ACC112 (cell line): ENCODE measurements around the gene AACS.
A peak's percentile ranks its signal among the peaks of the same experiment; 100 is the strongest.
"Not testable (repeated sequence)": the region's sequence is repeated elsewhere in the genome, so short reads cannot be mapped to it uniquely, and the experiment has no call there.

Experiments used
- H2AFZ ChIP-seq: fragments of 200-600 bp; sonication (generic); one replicate; pipeline ENCODE4 v1.6.0; 2017; ENCODE audit warnings: antibody characterized with exemption, low read length; ENCODE audit not compliant: unreplicated experiment
- H3K27ac ChIP-seq: fragments of 200-600 bp; sonication (generic); 2 replicates; pipeline ENCODE4 v1.5.1; 2014; ENCODE audit warnings: low read depth, mild to moderate bottlenecking, antibody characterized with exemption, low read length, moderate library complexity
- H3K27me3 ChIP-seq: fragments of 200-600 bp; sonication (generic); 2 replicates; pipeline ENCODE4 v1.6.1; 2014; ENCODE audit warnings: mild to moderate bottlenecking, antibody characterized with exemption, low read length, moderate library complexity, mixed read lengths; ENCODE audit not compliant: insufficient read depth
- H3K36me3 ChIP-seq: fragments of 200-600 bp; sonication (generic); 2 replicates; pipeline ENCODE4 v1.6.1; 2016; ENCODE audit warnings: mild to moderate bottlenecking, antibody characterized with exemption, low read length, moderate library complexity, mixed read lengths; ENCODE audit not compliant: insufficient read depth
- H3K4me1 ChIP-seq: fragments of 200-600 bp; sonication (generic); one replicate; pipeline ENCODE4 v1.6.1; 2016; ENCODE audit warnings: low read length, mixed read lengths; ENCODE audit not compliant: insufficient read depth, unreplicated experiment, control insufficient read depth
- H3K4me3 ChIP-seq: fragments of 200-600 bp; sonication (generic); 2 replicates; pipeline ENCODE4 v1.5.1; 2014; ENCODE audit warnings: mild to moderate bottlenecking, low read depth, low read length
- H3K79me2 ChIP-seq: fragments of 200-600 bp; sonication (generic); one replicate; pipeline ENCODE4 v1.6.0; 2016; ENCODE audit warnings: low read length; ENCODE audit not compliant: control insufficient read depth, unreplicated experiment, insufficient read depth

AACS gene

DNA sequence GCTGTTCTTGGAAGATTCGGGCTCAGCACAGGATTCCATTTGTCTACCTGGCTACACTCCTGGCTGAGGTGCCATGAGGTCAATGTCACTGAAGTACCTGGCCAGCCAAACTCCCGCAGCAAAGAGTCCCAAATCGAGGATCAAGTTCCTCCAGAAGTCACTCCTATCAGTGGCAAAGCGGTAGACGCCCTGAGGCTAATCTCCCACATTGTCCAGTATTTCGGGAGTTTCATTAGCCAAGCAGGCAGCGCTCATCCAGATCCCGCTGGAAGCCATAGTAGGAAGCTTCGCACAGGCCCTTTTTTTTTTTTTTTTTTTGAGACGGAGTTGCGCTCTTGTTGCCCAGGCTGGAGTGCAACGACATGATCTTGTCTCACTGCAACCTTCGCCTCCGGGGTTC lies 8.9 kb upstream of the AACS start:
- Histone ChIP-seq H2AFZ (no peak overlapping the region), H3K79me2 (no peaks in the 10 kb centered on the region), H3K27ac (no peak overlapping the region), H3K36me3 (no peaks in the 10 kb centered on the region), H3K4me3 (no peak overlapping the region; the same call in 1 of the 2 replicates), H3K4me1 (no peaks in the 10 kb centered on the region), H3K27me3 (no peaks in the 10 kb centered on the region)

DNA sequence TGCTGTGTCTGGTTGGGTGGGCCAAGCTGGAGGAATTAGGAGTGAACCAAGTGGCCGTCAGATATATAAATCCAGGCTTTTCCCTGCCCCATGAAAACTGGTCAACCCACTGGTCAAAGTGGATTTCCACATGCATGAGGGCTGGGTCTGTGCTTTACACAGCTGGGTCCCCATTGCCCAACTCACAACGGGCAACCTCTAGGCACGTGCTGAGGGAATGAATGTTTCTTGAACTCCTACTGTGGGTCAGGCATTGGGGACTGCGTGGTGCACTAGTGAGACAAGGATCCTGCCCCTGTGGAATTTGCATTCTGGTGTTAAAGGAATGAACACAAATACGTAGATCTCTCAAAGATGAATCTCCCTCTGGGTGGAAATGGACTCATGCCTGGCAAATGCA lies 7.5 kb upstream of the AACS start:
- Histone ChIP-seq H3K27ac (no peak overlapping the region), H3K27me3 (no peaks in the 10 kb centered on the region), H3K79me2 (no peaks in the 10 kb centered on the region), H3K4me3 (no peak overlapping the region), H3K4me1 (no peaks in the 10 kb centered on the region), H2AFZ (no peak overlapping the region), H3K36me3 (no peaks in the 10 kb centered on the region)

DNA sequence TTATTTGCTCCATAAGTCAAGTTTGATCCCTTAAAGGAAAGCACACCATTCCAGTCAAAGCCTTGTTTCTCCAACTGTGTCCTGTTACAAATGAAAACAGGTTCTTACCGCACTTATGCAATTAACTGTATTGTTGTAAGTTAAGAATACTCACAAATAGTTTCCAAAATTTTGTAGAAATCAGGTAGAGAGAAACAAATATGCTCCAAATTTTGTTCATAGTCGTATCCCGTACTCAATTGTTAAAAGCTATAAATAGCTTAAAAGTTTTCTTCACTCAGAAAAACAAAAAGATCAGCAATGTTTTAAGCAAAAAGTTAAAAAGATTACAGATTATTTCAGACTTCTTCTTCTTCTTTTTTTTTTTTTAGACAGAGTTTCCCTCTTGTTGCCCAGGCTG lies 4.0 kb upstream of the AACS start:
- peaks cover 10% of the 10 kb centered on the region for H3K79me2 ChIP-seq
- no peak overlapping the region for H3K27ac ChIP-seq
- H3K4me3 ChIP-seq, result no peak overlapping the region
- H2AFZ ChIP-seq, result no peak overlapping the region
- H3K27me3 ChIP-seq, result no peaks in the 10 kb centered on the region
- no peaks in the 10 kb centered on the region for H3K36me3 ChIP-seq
- peaks cover 4% of the 10 kb centered on the region for H3K4me1 ChIP-seq

DNA sequence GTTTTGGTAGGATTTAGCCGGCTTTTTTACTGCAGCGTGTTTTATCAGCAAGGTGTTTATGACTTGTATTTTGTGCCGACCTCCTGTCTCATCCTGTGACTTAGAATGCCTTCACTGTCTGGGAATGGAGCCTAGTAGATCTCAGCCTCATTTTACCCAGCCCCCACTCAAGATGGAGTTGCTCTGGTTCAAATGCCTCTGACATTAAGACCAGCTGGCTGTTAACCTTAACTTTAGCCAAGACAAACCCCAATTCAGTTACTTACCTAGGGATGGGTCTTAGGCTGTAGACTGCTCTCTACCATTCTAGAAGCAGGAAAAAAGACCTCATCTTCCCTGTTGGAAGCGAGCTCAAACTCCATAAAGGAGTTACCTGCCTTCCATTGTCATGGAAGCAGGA lies 1.7 kb upstream of the AACS start:
- not testable (repeated sequence) for H3K36me3 ChIP-seq, H3K4me1 ChIP-seq, H2AFZ ChIP-seq, H3K27me3 ChIP-seq, H3K4me3 ChIP-seq, H3K27ac ChIP-seq
- peaks cover 16% of the 10 kb centered on the region for H3K79me2 ChIP-seq

DNA sequence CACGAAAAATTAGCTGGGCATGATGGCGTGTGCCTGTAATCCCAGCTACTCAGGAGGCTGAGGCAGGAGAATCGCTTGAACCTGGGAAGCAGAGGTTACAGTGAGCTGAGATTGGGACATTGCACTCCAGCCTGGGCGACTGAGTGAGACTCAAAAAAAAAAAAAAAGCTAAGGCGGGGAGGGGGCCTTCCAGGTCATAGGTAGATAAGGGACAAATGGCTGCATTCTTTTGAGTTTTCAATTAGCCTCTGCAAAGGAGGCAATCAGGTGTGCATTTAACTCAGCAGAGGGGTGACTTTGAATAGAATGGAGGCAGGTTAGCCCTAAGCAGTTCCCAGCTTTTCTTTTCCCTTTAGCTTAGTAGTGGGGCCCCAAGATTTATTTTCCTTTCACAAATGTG lies 743 bp upstream of the AACS start:
- peak overlapping the region; percentile 99 for H3K4me3 ChIP-seq
- no peaks in the 10 kb centered on the region for H3K27me3 ChIP-seq
- H3K4me1 ChIP-seq, result peaks cover 5% of the 10 kb centered on the region
- peaks cover 19% of the 10 kb centered on the region for H3K79me2 ChIP-seq
- peak overlapping the region; percentile 100 for H2AFZ ChIP-seq
- no peak overlapping the region for H3K27ac ChIP-seq
- H3K36me3 ChIP-seq, result no peaks in the 10 kb centered on the region

DNA sequence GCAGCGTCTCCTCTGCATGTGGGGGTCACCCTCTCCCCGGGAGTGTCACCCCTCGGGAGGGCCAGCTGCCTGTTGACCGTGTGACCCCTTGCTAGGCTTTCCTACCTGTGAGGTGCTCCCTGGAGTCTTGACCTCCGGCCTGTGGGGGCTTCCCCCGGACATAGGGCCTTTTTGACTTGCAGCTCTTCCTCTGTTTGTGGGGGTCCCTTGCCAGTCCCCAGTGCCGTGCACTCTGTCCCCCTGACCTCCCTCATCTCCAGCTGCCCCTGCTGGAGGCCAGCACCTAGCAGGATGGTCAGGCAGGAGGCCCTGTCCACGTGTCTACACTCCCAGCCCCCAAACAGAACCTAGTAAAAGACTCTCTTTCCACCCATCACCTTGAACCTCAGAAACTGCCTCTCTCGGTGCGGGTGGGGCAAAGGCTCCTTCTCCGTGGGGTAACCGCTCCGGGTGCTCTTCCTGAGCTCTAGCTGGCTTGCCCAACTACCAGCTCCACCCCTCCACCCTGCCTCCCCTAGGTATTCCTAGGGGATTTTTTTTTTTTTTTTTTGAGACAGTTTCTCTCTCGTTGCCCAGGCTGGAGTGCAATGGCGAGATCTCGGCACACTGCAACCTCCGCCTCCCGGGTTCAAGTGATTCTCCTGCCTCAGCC lies 810 bp downstream of the AACS start:
- Histone ChIP-seq H2AFZ (no peak overlapping the region), H3K27me3 (no peaks in the 10 kb centered on the region), H3K4me1 (peaks cover 5% of the 10 kb centered on the region), H3K36me3 (no peaks in the 10 kb centered on the region), H3K27ac (no peak overlapping the region), H3K4me3 (peak overlapping the region; percentile 99), H3K79me2 (peaks cover 19% of the 10 kb centered on the region)

DNA sequence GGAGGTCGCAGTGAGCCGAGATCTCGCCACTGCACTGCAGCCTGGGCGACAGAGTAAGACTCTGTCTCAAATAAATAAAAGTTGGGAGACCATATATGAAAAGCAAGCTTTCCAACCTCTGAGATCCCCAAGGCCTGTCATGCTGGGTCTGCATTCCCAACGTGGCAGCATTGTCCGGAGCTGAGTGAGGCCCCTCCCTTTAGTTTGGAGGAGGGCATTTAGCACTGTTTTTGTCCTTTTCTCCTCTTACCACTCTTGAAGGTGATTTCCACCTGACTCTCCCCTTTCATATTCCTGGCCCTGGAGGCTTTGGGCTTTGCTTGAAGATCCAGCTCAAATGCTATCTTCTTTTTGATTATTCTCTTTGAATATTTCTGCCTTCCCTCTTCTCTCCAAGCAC lies 3.2 kb downstream of the AACS start:
- Histone ChIP-seq H3K27me3 (no peaks in the 10 kb centered on the region), H3K4me1 (peaks cover 5% of the 10 kb centered on the region), H3K4me3 (no peak overlapping the region), H3K27ac (no peak overlapping the region), H3K36me3 (no peaks in the 10 kb centered on the region), H2AFZ (no peak overlapping the region), H3K79me2 (peaks cover 26% of the 10 kb centered on the region)

DNA sequence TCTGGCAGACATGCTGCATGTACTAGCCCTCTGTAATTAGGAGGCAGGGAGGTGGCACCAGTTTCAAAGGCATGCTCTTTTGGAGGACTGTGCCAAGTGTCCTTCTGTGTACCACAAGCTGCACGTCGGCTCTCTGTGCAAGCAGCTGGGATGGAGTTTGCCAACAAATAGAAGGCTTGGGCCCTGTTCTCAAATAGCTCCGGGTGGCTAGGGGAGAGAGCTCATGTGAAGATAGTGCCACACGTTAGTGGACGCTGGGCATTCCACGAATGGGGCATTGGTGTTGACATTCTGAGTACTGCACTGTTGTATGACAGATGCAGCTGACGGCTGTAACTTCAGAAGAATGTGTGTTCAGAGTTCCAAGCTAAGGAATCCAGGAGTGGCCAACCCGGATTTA lies 4.4 kb downstream of the AACS start:
- Histone ChIP-seq H3K4me3 (no peak overlapping the region), H3K79me2 (peaks cover 26% of the 10 kb centered on the region), H3K36me3 (0 out of 2 replicates have a peak, but pooled peaks cover 3% of the 10 kb centered on the region), H2AFZ (no peak overlapping the region), H3K27ac (no peak overlapping the region), H3K27me3 (no peaks in the 10 kb centered on the region), H3K4me1 (peaks cover 5% of the 10 kb centered on the region)

DNA sequence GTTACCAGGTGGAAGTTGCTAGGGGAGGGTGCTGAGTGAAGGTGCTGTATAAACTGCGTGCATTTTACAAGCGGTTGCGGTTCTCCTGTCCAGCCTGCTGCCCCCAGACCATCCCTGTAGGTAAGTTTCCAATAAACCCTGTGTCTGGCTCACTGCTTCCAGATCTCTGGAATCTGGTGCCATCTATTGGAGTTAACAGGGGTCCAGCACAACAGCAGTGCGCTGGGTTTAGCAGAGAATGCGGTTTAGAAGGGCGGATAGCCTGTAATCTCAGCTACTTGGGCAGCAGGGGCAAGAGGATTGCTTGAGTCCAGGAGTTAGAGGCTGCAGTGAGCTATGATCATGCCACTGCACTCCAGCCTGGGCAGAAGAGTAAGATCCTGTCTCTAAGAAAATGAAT lies 4.9 kb downstream of the AACS start:
- Histone ChIP-seq H2AFZ (no peak overlapping the region), H3K36me3 (0 out of 2 replicates have a peak, but pooled peaks cover 3% of the 10 kb centered on the region), H3K27me3 (no peaks in the 10 kb centered on the region), H3K27ac (no peak overlapping the region), H3K4me1 (peaks cover 5% of the 10 kb centered on the region), H3K79me2 (peaks cover 26% of the 10 kb centered on the region), H3K4me3 (no peak overlapping the region)

DNA sequence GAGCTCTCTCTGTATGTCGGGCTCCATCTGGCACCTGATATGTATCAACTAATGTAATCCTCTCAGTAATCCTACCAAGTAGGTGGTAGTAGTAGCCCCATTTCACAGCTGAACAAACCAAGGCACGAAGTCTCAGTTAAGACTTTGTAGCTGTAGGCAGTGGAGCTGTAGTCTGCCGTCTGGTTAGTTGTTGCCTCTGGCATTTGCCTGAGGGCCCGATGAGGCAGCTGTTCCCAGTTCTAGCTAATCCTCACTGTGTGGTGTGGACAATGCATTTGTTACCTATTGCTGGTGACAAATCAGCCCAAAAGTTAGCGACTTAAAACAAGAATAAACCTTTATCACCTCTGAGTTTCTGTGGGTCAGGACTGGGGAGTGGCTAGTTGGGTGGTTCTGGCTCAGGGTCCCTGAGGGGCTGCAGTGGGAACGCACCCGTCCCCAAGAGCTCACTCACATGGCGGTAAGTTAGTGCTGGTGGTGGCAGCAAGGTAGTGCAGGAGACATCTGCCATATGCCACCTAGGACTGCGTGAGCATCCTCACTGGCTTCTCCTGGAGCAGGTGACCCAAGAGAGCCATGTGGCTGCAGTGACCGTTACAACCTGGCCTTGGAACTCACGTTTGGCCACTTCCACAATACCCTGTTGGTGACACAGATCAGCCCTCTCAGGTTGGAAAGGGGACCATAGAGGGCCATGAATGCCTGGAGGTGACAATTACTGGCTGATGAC lies 5.6 kb downstream of the AACS start:
- no peak overlapping the region for H3K4me3 ChIP-seq
- H3K4me1 ChIP-seq, result peaks cover 5% of the 10 kb centered on the region
- no peaks in the 10 kb centered on the region for H3K27me3 ChIP-seq
- no peak overlapping the region for H3K27ac ChIP-seq
- H3K79me2 ChIP-seq, result peaks cover 21% of the 10 kb centered on the region
- H2AFZ ChIP-seq, result no peak overlapping the region
- 0 out of 2 replicates have a peak, but pooled peaks cover 3% of the 10 kb centered on the region for H3K36me3 ChIP-seq

DNA sequence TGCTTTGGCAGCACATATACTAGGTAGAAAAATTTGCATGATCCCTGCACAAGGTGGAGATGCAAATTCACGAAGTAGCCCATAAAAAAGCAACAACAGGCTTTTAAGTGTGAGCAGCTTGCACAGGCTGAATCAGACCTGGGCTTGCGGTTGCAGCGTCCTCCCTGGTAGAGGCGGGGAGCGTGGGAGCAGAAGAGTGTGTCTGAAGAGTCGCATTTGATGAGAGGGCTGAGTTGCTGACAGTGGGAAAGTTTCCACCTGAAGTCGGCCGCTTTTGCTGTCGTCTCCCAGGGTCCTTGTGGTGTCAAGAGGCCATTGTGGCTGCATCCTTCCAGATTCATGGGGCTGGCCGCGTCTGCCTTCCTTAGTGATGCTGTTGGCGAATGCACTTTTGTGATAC lies 6.2 kb downstream of the AACS start:
- H3K27me3 ChIP-seq, result no peaks in the 10 kb centered on the region
- H3K4me1 ChIP-seq, result no peaks in the 10 kb centered on the region
- H3K27ac ChIP-seq, result no peak overlapping the region
- no peak overlapping the region for H2AFZ ChIP-seq
- H3K4me3 ChIP-seq, result no peak overlapping the region
- peaks cover 16% of the 10 kb centered on the region for H3K79me2 ChIP-seq
- 0 out of 2 replicates have a peak, but pooled peaks cover 9% of the 10 kb centered on the region for H3K36me3 ChIP-seq
